ENCODE data around the gene INTS6L.

- TF ChIP-seq, protein P1, sequence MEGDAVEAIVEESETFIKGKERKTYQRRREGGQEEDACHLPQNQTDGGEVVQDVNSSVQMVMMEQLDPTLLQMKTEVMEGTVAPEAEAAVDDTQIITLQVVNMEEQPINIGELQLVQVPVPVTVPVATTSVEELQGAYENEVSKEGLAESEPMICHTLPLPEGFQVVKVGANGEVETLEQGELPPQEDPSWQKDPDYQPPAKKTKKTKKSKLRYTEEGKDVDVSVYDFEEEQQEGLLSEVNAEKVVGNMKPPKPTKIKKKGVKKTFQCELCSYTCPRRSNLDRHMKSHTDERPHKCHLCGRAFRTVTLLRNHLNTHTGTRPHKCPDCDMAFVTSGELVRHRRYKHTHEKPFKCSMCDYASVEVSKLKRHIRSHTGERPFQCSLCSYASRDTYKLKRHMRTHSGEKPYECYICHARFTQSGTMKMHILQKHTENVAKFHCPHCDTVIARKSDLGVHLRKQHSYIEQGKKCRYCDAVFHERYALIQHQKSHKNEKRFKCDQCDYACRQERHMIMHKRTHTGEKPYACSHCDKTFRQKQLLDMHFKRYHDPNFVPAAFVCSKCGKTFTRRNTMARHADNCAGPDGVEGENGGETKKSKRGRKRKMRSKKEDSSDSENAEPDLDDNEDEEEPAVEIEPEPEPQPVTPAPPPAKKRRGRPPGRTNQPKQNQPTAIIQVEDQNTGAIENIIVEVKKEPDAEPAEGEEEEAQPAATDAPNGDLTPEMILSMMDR (IDR thresholded peaks at IDR 0.05), result no peak
- TF ChIP-seq POLR2A (IDR thresholded peaks at IDR 0.05), result no peak
Observed at GRCh38 chrX:135521405-135522131, 1.1 kb downstream of the INTS6L start.

All from testis (tissue), 2 donors.